Right cardiac atrium (tissue), 5 donors: ENCODE data around the gene KCNG2. TPM values are rescaled to one million over a fixed set of nuclear protein-coding genes. Genes with fewer than 3 reads are reported as not detected.

Experiments used
- ATAC-seq, 2 donors: fragments of 200-7000 bp; cut with Tn5 transposase; one replicate each; pipeline versions ENCODE4 v1.8.0 to v1.9.1; 2020; ENCODE audit warnings: moderate library complexity in 2 of 2, mild to moderate bottlenecking in 1 of 2
- DNase-seq, 3 donors: peaks; one replicate each; pipeline ENCODE4 v3.0.0-alpha.2; 2020
- H3K27ac ChIP-seq: one replicate; pipeline ENCODE4 v1.5.1; 2013; ENCODE audit warnings: mild to moderate bottlenecking, low read length, control low read depth, moderate library complexity
- H3K27me3 ChIP-seq: one replicate; pipeline ENCODE4 v1.6.1; 2013; ENCODE audit not compliant: control insufficient read depth, insufficient read depth
- H3K4me1 ChIP-seq: one replicate; pipeline ENCODE4 v1.6.1; 2013; ENCODE audit warnings: low read length; ENCODE audit not compliant: control insufficient read depth, insufficient read depth
- H3K4me3 ChIP-seq: one replicate; pipeline ENCODE4 v1.5.1; 2013; ENCODE audit warnings: low read length, control low read depth
- H3K9me3 ChIP-seq: one replicate; pipeline ENCODE4 v1.6.1; 2013; ENCODE audit warnings: low read length; ENCODE audit not compliant: control insufficient read depth
- WGBS: extraction: QIAGEN DNeasy Blood & Tissue Kit; methylation state at CpG from one replicate; pipeline ENCODE4 v1.1.7; 2013; 5-methylcytosine and 5-hydroxymethylcytosine counted together
- intact Hi-C, 4 donors: fragments of 100-400 bp; cut with DNase I; formaldehyde crosslinking; loops; one replicate each; pipeline versions ENCODE4 v1.11.0 to v1.14.0; 2022 to 2023
- polyA plus RNA-seq: library from polyadenylated mRNA; stranded (reverse); fragments of 200-250 nt; gene quantifications from one replicate; pipeline ENCODE4 v1.2.3, GENCODE V29; 2013
- total RNA-seq, 4 donors: library from RNA; stranded (reverse); fragmentation: NEBNext Ultra II Directional; extraction: Animal tissue kit (Norgen Biotek cat#: 25700); gene quantifications; one replicate each; pipeline ENCODE4 v1.2.1, GENCODE V29; 2021
- donor health status: healthy with polysubstance abuse.
- donor health status: DM: no; HTN: yes; CAD: no.
- donor health status: DM: no; HTN: no; CAD: no.
- donor health status: DM: no; HTN: yes; CAD: no; lungs with severe emphysema.
- donor health status: DM: yes; HTN: yes; CAD: no.

Gene KCNG2
- total and polyA plus RNA-seq, 5 donors, result 0.15 to 0.37 TPM; not detected in 3

DNA sequence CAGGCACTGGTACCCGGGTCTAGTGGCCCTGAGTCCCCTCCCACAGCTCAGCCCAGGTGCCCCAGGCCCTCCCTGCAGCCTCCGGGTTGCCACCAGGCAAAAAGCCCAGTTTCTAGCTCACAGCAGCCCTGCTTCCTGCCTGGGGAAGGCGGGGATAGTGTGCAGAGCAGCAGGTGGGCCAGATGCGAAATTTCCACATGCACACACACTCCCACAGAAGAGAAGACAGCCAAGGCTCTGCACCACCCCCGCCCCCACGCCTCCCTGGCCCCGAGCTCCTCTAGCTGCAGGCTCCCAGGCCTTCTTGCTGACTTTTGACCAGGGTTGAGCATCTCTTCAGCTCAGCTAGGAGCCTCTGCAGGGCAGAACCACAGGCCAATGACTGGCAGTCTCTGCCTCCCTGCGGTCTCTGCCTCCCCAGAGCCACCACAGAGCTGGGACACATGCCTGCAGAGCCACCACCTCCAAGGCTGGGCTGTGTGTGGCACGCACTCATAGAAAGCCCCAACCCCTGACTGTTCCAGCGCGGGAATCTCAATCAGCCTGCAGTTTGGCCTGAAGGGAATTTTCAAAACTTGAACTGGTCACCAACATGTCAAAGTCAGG lies 146.5 kb downstream of the KCNG2 start:
- Histone ChIP-seq H3K27me3 (no peaks in the 10 kb centered on the region), H3K4me1 (peaks cover 20% of the 10 kb centered on the region), H3K4me3 (no peak overlapping the region), H3K27ac (no peak overlapping the region), H3K9me3 (no peaks in the 10 kb centered on the region)
- WGBS, result 69% methylated on average over 11 of the region's 11 CpGs
- ATAC-seq (peak in 1 of 2 donors; percentile 9), DNase-seq (peak in 1 of 3 donors; percentile 58)
- intact Hi-C loops, result no loop called here

DNA sequence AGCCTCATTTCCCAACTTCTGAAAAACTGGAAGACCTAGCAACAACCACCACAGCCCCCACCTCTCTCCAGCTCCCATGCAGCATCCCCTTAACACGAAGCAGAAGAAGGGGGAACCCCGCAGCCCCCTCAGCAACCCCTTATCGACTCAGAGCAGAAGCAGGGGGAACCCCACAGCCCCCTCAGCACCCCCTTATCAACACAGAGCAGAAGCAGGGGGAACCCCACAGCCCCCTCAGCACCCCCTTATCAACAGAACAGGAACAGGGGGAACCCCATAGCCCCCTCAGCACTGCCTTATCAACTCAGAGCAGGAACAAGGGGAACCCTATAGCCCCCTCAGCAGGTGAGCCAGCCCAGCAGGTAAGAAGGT lies 147.0 kb downstream of the KCNG2 start:
- intact Hi-C loops, result no loop called here
- Histone ChIP-seq H3K9me3 (no peaks in the 10 kb centered on the region), H3K4me1 (peaks cover 20% of the 10 kb centered on the region), H3K27me3 (no peaks in the 10 kb centered on the region), H3K4me3 (no peak overlapping the region), H3K27ac (no peak overlapping the region)
- ATAC-seq (no peak), DNase-seq (no peak)
- 71% methylated on average over 3 of the region's 3 CpGs for WGBS

DNA sequence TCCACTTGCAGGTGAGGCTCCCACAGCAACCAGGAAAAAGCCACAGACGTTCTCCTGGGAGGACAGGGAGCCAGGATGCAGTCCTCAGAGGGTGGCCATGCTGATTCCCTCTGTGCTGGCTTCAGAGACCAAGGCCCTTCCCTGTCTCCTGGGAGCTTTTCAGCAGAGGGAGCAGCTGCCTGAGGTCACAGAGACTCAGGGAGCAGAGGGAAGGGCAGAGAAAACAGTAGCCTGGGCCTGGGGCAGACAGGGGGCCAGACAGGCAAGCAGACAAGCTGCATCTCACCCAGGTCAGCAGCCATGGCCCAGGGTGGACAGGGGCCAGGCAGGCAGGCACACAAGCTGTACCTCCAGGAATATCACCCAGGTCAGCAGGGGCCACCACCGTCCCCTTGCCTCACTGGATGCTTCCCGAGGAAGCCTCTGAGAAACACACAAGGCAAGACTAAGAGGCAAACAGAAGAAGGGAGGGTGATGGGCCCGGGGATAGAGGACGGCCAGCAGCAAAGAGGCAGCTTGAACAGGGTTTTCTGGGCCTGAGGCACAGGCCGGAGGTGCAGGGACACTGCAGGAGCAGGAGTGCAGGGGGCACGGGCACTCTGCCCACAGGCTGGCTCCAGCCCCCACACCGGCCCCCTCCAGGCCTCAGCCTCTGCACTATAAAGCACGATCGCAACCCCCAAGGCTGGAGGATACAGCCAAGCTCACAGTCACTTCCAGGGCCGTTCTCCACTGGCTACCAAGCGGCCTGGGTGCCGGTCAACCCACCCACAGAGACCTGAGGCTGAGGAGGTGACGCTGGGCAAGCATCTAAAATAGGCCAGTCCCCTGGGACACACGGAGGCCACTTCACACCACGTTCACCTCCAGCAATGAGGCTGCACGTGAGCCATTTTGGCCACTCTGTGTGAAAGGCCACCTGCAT lies 147.6 kb downstream of the KCNG2 start:
- DNase-seq (no peak), ATAC-seq (no peak)
- Histone ChIP-seq H3K4me3 (no peak overlapping the region), H3K27me3 (no peaks in the 10 kb centered on the region), H3K4me1 (peaks cover 23% of the 10 kb centered on the region), H3K9me3 (no peaks in the 10 kb centered on the region), H3K27ac (no peak overlapping the region)
- intact Hi-C loops, result no loop called here
- 74% methylated on average over 17 of the region's 17 CpGs for WGBS

DNA sequence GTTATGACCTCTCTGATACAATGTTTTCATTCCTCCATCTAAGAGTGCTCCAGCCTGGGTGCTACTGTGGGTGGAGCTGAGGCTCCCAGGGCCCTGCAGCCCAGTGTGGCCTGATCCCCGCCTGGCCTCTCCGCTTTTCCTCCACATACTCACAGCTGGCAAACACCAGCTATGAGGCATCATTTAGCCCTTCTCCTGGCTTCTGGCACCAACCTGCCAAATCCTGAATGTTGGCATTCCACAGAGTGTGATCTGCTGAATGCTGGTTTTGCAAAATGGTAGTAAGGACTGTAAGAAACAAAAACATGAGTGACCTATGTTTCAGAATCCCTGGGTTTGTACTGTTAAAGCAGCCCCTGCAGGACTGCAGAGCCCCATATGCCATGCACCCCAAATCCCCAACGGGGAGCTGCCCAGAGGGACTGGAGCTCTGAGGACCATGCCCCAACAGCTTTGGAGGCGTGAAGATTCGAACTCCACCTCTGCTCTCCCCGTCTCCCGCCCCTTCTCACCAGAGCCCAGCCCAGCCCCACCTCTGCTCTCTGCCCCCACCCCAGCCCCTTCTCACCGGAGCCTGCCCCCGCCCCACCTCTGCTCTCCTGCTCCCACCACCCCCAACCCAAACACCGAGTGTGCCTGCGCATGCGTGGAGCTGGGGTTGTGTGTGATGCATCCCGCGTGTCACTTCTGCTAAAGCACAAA lies 149.5 kb downstream of the KCNG2 start:
- no peak for DNase-seq
- H3K27ac ChIP-seq, result no peak overlapping the region
- no peaks in the 10 kb centered on the region for H3K9me3 ChIP-seq
- H3K27me3 ChIP-seq, result no peaks in the 10 kb centered on the region
- ATAC-seq, result no peak
- intact Hi-C loops, result no loop called here
- H3K4me3 ChIP-seq, result no peak overlapping the region
- WGBS, result 91% methylated on average over 14 of the region's 14 CpGs
- peaks cover 23% of the 10 kb centered on the region for H3K4me1 ChIP-seq

DNA sequence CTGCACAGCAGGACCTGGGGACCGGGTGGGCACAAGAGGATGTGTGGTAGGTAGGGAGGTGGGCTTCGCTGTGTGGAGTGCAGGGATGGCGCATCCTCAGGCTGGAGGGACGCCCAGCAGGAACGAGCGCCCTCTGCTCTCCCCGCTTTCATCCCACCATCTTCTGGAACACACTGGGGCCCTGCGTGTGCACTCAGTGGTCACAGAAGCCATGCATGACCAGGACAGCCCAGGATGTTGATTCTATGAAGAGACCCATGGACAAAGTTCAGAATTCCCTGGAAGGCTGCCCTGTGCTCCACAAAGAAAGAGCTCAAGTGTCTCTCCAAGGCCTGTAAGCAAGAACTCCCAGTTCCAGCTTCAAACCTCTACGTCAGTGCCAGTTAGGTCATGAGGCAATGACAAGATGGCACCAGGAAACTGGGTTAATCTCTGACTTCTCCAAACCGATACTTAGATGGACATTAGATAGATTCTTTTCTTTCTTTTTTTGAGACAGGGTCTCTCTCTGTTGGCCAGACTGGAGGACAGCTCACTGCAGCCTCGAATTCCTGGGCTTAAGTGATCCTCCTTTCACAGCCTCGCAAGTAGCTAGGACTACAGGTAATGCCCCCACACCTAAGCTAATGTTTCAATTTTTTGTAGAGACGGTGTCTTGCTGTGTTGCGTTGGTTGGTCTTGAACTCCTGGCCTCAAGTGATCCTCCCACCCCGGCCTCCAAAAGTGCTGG lies 150.3 kb downstream of the KCNG2 start:
- ATAC-seq (no peak), DNase-seq (no peak)
- intact Hi-C loops, result no loop called here
- Histone ChIP-seq H3K27me3 (no peaks in the 10 kb centered on the region), H3K4me1 (peaks cover 23% of the 10 kb centered on the region), H3K4me3 (no peak overlapping the region), H3K9me3 (no peaks in the 10 kb centered on the region), H3K27ac (no peak overlapping the region)
- WGBS, result 87% methylated on average over 15 of the region's 15 CpGs

DNA sequence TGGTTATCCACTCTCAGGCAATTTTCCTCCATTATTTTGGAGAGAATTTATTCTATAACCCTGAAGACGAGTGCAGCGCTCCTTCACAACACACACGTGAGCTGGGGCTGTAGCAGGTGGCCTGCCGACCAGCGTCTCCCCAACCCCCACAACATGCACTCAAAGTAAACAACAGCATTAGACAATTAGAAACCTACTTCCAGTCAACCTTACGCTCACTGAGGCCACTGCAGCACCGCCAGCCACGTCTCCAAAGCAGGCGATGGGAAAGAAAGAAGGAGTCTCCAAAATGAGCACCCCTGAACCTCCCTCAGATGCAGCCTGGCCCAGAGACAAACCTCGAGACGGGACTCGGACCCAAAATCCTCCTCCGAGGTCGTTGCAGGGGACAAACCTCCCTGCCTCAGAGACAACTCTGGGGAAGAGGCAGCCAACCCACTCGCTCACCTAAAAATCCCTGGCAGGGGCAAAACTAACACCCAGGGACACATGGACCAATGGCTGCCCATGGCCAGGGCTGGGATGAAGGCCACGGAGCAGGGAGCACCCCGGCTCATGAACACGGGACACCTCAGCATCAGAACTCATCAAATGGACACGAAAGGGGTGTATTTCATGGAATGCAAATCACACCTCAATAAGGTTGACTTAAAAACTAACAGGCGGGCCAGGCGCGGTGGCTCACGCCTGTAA lies 151.1 kb downstream of the KCNG2 start:
- no peaks in the 10 kb centered on the region for H3K27me3 ChIP-seq
- DNase-seq (no peak), ATAC-seq (no peak)
- no peak overlapping the region for H3K4me3 ChIP-seq
- H3K9me3 ChIP-seq, result no peaks in the 10 kb centered on the region
- 92% methylated on average over 23 of the region's 23 CpGs for WGBS
- H3K4me1 ChIP-seq, result peaks cover 20% of the 10 kb centered on the region
- no peak overlapping the region for H3K27ac ChIP-seq
- intact Hi-C loops, result no loop called here

Other genes with a start within 250 kb of the KCNG2 start
- 10 to 100 TPM in 2 of 4 donors, 1 to 10 TPM in 2; 9.6 to 11.5 (median 10.1) TPM for gene CTDP1, start 118.1 kb upstream of the KCNG2 start, total RNA-seq
- 7.1 TPM for gene CTDP1, start 118.1 kb upstream of the KCNG2 start, polyA plus RNA-seq
- 10 to 100 TPM; 24.7 to 40.0 (median 29.8) TPM for gene SLC66A2, start 153.7 kb downstream of the KCNG2 start, total RNA-seq
- 27.0 TPM for gene SLC66A2, start 153.7 kb downstream of the KCNG2 start, polyA plus RNA-seq
- gene HSBP1L1, start 166.7 kb downstream of the KCNG2 start, total RNA-seq, result 10 to 100 TPM in 3 of 4 donors, 1 to 10 TPM in 1; 9.9 to 14.6 (median 11.1) TPM
- gene HSBP1L1, start 166.7 kb downstream of the KCNG2 start, polyA plus RNA-seq, result 18.8 TPM
- gene TXNL4A, start 190.6 kb downstream of the KCNG2 start, total RNA-seq, result 100 to 1,000 TPM in 1 of 4 donors, 10 to 100 TPM in 3; 69.7 to 104 (median 94.7) TPM
- 91.9 TPM for gene TXNL4A, start 190.6 kb downstream of the KCNG2 start, polyA plus RNA-seq
- 10 to 100 TPM; 10.3 to 15.2 (median 12.8) TPM for gene RBFA, start 236.5 kb downstream of the KCNG2 start, total RNA-seq
- gene RBFA, start 236.5 kb downstream of the KCNG2 start, polyA plus RNA-seq, result 13.6 TPM